D341Med (cell line): Measurements from ENCODE around the gene PIP4K2A.
A peak's percentile ranks its signal among the peaks of the same experiment; 100 is the strongest.
"Not testable (repeated sequence)": the region's sequence is repeated elsewhere in the genome, so short reads cannot be mapped to it uniquely, and the experiment has no call there.

ENCODE experiments used
- DNase-seq: peaks from one replicate; pipeline ENCODE4 v3.0.0; 2012; ENCODE audit warnings: low spot score

PIP4K2A gene

DNA sequence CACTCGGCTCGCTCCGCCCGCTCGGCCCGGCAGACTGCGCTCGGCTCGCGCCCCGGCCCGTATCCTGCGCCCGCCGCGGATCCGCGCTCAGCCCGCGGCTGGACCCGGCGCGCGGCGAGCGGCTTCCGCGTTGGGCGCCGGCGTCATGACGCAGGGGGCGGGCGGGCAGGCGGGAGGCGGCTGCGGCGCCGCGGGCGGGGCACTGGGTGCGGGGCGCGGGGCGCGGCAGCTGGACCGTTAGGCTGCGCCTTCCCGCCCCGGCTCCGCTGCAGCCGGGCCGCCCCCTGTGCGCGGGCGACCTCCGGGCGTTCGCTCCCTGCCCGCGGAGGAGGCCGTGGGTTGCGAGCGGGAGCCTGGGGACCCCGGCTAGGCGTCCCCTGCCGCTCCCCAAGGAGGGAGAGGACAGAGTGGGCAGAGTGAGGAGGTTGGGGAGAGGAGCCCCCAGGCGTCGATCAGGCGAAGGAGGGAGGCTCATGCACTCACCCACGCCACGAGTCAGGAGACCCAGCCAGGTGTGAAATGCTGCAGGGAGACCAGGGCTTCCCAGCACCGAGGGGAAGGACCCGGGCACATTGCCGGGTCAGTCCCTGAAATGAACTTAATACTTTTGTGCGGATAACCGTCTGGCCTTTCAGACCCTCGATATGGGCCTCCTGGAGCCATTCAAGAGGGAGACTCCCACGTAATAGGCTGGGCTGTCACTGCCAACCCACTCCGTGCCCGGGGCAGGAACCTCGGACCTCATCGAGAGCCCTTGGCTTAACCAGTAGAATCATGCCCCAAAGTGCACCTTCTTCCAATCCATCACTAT, at the start of gene PIP4K2A:
Gene PIP4K2A (minus strand): TSS at position 100 of the 811 bp plus-strand sequence. CDS start 252 bp downstream, outside the sequence.
- peak; percentile 92 for DNase-seq

DNA sequence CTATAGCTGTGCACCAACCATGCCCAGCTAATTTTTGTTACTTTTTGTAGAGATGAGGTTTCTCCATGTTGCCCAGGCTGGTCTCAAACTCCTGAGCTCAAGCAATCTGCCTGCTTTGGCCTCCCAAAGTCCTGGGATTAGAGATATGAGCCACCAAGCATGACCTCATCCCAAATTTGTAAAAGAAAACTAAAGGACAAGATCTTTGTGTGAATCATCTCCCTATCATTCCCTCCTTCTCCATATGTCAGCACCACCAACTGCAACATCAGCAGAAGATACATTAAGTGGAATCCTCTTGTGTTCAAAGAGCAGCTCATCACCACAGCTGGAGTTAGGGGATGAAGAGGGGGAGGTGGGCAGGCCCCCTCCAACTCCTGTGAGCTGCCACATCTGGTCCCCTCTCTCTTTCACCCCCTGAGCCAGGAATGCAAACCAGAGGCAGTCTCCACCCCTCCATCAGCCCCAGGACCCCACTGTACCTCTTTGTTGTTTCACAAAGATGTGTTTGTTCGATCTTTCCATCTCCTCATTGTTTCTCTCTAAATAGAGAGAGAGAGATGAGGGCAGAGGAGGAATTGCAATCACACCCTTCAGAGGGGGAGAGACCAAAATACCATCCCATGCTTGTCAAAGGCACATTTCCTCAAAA, 47.3 kb upstream of the PIP4K2A start:
- DNase-seq: no peak

DNA sequence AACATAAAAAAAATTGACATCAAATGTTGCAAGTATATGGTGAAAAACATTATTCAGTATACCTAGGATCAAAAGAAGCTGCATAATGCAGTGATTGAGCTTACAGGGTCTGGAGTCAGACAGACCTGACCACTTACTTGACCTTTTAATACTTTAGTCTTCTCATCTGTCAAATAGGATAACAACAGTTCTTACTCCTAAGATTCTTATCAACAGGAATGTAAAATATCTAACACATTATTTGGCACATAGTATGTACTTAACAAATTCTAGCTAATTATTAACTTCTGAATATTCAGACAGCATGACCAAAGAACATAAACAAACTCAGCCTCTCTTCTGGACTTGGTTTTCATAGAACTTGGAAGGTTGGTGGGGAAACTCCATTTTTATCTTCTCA, 45.6 kb upstream of the PIP4K2A start:
- DNase-seq: no peak

DNA sequence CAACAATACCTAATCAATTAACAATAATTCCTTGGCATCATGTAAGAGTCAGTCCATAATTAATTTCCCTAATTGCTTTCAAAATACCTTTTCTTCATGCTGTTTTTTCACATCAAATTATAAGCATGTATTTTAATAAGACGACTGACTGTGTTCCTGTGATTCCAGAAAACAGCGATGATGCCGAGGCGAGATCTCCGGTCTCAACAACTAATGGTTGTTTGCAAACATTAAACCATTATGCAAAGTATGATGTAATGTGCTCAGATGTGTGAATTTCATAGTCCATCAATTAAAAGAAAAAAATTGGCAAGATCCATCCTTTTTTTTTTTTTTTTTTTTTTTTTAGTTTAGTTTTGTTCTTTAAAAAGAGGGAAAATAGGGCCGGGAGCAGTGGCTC, 44.5 kb upstream of the PIP4K2A start:
- no peak for DNase-seq

DNA sequence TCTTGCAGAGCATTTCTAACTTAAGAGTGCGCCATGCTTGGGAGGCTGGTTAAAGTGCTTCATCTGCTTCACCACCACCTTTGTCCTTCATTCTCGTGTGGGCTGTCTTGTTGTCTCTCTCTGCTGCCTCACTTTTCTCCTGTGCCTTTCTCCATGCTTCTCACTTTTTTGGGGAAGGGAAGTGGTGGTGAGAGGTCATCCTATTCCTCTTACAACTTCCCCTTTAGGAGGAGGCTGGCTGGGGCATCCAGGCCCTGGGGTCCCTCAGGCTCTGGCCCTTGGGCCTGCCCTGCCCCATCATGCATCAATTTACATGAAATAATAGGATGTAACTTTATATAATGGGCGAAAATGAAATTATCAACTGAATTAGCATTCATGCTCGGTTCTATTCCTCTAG, 39.9 kb upstream of the PIP4K2A start:
- no peak for DNase-seq

DNA sequence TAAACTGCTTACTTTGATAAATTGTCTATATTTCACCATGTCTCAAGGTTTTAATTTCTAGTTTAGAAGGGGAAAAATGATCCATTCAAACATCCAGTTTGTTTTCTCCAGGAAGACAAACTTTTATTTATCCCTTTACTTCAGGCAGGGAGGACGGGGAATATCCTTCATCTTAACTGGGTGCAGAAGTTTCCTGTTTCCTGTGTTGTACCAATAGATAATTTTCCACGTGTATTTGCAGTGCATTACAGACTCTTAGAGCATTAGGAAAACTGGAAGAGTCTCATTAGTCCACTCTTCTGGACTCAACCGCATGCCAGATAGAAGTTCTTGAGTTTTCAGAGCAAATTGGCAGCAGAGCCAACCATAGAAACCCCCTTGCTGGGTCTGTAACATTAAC, 39.4 kb upstream of the PIP4K2A start:
- DNase-seq: no peak

DNA sequence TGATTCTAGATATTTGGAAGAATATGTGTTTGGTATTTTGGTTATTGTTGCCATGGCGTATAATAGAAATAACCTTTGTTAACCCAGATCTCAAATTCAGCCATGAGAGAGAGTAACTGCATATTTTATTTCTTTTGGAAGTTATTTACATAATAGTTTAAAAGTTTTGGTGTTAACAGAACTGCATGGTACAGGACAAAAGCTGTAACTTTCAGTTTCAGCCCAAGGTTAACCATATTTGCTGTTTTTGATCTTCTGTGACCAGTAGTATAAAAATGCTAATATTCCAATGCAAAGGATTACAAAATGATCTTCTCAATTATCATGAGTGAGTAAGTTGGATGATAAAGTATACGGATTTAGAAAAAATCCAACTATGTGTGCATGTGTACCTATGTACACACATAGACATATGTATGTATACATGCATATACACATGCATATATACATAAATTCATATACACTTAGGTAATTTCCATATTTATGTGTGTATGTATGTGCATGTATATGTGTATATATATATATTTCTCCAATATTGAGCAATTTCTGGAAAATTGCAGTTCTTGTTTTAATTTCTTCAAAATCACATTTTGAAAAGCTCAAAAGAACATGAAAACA, 38.0 kb upstream of the PIP4K2A start:
- DNase-seq: no peak

DNA sequence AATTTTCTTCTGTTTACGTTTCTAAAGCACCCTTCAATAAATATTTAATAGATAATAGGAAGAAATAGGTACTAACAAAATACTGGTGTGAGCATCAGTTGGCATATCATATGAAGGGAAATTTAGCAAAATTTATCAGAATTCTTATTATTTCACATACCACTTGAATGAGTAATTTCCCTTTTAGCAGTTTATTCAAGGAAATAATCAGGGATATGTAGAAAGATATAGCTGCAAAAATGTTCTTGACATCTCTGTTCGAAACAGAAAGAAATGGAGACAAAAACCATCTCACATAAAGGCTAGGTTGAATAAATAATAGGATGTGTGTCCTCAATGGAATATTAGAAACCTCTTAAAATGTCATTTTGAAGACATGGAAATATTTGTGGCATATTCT, 35.8 kb upstream of the PIP4K2A start:
- DNase-seq: no peak

DNA sequence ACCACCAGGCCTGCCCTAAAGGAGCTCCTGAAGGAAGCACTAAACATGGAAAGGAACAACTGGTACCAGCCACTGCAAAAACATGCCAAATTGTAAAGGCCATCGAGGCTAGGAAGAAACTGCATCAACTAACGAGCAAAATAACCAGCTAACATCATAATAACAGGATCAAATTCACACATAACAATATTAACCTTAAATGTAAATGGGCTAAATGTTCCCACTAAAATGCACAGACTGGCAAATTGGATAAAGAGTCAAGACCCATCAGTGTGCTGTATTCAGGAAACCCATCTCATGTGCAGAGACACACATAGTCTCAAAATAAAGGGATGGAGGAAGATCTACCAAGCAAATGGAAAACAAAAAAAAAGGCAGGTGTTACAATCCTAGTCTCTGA, 30.5 kb upstream of the PIP4K2A start:
- not testable (repeated sequence) for DNase-seq

DNA sequence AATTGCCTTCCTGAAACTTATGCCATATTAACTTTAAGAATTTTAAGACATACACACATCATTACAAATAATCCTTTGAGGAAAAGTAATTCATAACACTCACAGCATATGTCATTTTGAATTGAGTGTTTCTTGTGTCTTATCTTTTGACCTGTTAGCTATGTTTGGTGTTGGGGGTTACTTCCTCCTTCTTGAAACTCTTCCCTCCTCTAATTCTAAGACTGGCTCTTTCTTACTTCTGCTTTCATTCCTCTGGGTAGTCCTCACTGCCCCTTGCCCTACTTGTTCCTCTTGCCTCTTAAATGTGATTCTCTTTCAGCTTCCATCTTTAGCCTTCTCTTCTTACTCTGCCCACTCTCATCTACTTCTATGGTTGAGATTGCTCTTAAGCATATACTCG, 28.3 kb upstream of the PIP4K2A start:
- DNase-seq: no peak

DNA sequence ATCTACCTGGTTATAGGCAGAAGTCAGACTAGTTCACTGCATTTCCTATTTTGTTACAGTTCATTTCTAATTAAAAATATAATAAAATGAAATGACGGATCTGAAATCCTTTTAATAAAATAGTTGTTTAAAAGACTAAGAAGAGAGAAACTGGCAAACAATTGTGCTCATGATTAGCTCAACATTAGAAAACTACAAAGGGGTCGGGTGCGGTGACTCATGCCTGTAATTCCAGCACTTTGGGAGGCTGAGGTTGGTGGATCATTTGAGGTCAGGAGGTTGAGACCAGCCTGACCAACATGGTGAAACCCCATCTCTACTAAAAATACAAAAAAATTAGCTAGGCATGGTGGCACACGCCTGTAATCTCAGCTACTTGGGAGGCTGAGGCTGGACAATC, 27.3 kb upstream of the PIP4K2A start:
- DNase-seq: not testable (repeated sequence)

DNA sequence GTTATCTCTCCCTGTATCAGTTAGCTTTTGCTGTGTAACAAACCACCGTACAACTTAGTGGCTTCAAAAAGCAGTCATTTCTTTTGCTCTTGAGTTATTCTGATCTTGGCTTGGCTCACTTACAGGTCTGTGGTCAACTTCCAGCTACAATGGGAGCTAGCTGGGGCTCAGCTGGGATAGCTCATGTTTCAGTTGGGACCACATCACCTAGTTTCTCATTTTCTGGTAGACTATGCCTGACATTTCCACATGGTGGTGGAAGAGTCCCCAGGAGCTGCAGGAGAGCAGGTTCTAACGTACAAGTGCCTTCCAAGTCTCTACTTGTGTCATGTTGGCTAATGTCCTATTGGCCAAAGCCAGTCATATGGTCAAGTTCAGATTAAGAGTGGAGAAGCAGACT, 25.8 kb upstream of the PIP4K2A start:
- no peak for DNase-seq

DNA sequence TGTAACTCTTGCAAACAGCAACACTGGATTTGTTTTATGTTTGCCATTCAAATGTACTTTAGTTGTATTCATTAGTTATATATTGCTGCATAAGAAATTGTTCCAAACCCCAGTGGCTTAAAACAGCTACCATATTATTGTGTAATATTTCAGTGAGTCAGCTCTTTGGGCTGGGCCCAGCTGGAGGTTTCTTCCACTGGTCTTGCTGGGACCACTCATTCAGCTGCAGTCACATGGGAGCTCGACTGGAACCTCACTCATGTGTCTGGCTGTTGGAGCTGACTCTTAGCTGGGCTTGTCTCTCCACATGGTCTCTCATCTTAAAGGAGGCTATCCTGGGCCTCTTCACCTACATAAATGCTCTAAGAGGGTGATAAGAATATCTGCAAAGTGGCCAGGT, 23.2 kb upstream of the PIP4K2A start:
- no peak for DNase-seq

DNA sequence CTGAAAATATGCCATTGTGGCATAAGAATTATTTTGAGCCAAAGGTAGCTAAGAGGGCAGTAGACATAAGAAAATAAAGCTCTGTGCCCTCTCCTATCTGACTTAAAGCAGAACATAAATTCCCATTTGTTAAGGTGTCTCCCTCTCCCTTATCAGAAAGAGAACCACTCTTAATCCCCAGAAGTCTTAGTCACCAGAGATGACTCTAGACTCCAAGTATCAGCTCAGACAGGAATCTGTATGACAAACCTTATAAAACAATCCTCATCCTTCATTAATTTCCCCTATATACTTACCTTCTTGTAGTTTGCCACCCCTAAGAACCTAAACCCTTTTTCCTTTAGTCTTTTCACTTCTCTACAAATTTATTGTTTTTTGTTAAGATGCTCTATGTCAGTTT, 21.8 kb upstream of the PIP4K2A start:
- DNase-seq: no peak

DNA sequence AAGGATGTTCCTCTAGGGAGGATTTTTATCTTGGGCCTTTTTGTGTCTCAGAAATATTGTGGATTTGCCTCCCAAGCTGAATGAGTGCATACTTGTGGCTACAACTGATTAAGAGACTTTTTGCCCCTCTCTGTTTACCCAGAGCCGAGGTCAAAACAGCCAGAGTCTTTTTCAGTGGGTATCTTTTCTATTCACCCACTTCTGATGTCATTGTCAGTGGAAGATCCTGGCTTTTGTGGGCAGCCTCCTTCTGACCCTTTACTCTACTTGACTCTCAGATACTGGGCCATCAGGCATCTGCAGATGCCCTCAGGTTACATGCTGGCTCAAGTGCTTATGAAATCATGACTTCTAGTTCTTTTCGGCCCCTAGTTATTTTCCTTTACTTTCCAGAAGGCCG, 19.6 kb upstream of the PIP4K2A start:
- no peak for DNase-seq

DNA sequence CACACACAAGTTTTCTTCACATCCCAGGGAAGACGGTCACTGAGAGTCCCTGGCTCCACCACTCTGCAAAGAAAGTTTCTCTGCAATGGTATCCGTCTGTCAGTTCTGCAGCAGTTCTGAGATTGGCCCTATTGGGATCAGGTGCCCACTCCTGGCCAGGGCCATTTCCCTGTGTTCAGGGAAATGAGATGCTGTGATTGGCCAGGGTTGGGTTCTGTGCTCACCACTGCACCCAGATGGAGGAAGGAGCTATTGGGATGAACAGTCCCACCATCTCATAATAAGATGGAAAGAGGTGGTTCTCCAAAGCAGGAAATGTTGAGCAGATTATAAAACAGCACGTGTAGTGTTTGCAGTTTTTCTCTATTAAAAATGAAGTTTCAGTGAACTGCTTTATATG, 13.3 kb upstream of the PIP4K2A start:
- DNase-seq: no peak

DNA sequence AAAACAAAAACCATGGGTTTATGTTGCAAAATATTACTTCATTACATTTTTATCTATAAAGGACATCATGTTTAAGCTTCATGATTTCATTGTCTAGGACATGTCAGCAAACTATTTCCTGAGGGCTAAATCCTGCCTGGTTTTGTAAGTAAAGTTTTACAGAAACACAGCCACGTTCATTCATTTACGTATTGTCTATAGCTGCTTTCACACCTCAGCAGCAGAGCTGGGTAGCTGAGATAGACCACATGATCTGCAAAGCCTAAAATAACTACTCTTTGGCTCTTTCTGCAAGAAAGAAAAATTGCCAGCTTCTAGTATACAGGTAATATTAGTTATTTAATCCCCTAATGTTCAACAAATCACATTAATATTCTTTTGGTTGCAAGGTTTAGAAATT, 12.7 kb upstream of the PIP4K2A start:
- DNase-seq: no peak

DNA sequence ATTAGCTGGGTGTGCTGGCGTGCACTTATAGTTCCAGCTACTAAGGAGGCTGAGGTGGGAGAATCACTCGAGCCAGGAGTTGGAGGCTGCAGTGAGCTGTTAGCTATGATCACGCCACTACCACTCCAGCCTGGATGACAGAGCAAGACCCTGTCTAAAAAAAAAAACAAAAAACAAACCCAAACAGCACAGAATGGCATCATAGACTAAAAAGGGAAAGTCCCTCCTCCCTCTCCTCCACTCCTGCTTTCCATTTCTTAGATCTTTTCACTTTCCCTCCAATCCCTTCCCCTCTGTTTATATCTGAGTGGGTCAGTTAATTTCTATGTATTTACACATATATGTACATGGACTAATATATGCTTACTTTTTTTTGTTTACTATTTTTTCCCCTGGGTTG, 10.4 kb upstream of the PIP4K2A start:
- DNase-seq: no peak

DNA sequence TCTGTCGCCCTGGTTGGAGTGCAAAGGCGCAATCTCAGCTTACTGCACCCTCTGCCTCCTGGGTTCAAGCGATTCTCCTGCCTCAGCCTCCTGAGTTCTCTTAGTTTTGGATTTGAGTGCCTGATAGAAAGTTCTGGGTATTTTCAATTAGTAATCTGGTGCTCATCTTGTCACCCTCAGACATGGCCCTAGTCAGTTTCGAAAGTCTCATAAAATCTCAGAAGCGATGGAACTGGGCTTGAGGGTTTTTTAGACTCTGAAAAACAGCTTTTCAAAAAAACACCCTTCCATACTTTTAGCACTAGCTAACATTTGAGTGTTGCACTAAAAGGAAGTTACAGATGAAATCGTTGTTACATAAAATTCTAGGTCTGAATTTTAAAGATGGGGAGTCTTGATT, 9.4 kb upstream of the PIP4K2A start:
- DNase-seq: no peak

DNA sequence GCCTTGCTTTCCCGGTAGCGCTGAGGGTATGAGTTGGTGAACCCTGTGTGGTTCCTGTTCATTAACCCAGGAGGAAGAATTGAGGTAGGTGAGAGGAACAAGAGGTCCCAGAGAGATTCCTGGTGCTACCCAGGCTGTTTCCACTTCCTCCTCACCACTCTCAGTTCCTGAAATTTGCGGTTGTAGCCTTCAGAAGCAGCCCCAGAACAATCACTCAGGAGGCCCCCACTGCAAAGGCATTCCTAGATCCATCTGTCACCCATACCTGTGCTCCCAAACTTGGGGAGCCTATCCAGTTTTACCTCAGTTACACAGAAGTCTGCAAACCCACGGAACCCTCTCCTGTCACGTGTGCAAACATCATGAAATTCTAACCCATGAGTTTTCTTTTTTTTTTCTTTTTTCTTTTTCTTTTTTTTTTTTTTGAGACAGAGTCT, 9.0 kb upstream of the PIP4K2A start:
- no peak for DNase-seq

DNA sequence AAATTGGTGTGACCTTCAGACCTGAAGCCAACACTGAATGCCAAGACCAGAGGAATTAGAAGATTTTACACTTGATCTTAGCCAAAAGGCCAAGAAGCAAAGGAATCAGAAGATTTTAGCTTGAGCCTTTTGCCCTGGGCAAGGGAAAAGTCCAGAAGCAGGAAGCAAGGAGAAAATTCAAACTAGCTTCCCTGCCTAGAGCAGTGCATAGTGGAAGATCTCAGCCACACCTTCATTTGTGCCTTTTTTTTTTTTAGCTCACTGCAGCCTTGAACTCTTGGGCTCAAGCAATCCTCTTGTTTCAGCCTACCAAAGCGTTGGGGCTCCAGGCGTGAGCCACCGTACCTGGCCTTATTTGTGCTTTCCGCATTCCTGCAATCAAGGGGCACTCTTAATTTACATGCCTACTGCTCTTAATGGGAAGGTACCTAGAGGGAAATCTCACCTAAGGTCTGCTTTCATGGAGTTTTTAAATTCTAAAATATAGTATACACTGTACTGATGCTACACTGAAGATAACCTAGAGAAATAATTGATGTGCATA, 8.3 kb upstream of the PIP4K2A start:
- DNase-seq: no peak

DNA sequence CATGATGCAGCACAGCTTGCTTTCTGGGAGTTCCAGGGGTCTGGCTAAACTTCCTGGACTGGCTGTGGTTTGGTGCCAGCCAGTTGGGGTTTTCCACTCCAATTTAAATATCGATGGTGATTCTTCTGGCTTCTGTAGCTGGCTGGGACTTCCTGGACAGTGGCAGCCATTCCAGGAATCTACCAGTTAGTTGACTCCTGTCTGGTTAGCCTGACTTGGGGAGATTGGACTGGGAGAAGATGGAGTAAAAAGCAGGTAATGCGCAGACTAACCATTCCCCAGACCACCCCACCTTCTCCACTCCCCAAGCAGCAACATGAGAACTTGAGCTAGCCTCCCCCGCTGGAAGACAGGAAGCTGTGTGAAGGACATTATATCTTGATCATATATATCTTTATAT, 6.3 kb upstream of the PIP4K2A start:
- no peak for DNase-seq

DNA sequence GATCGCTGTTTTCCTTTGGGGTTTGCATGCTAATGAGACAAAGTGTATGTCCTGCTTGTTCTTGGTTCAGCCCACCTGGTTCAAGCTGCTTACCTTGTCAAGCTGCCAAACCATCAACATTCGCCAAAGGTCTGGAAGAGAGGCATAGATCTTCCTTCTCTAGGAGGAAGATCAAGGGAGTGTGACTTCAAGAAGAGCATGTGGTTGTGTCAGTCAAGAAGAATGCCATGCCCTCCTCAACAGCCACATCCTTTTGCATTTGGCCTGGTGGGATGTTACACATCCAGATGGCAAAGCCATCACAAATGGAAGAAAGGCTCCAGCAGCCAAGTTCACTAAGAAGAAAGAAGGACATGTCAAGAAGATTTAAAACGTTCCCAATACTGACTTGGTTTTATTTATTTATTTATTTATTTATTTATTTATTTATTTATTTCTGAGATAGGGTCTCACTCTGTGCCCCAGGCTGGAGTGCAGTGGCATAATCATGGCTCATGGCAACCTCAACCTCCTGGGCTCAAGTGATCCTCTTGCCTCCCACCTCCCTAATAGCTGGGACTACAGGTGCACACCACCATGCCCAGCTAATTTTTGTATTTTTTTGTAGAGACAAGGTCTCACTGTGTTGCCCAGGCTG, 5.1 kb upstream of the PIP4K2A start:
- DNase-seq: no peak
